NCI-H69 (cell line): ENCODE data around the gene PLCH2.

ENCODE experiments used
- DNase-seq: peaks from one replicate; lab custom pipeline; 2025; lab: John Stamatoyannopoulos, UW

PLCH2 gene

GRCh38 chr1:2462819-2463218 lies 13.3 kb upstream of the PLCH2 start:
- no peak for DNase-seq

- DNase-seq: peak; percentile 60
Measured at GRCh38 chr1:2463396-2463795, 12.7 kb upstream of the PLCH2 start.

DNA sequence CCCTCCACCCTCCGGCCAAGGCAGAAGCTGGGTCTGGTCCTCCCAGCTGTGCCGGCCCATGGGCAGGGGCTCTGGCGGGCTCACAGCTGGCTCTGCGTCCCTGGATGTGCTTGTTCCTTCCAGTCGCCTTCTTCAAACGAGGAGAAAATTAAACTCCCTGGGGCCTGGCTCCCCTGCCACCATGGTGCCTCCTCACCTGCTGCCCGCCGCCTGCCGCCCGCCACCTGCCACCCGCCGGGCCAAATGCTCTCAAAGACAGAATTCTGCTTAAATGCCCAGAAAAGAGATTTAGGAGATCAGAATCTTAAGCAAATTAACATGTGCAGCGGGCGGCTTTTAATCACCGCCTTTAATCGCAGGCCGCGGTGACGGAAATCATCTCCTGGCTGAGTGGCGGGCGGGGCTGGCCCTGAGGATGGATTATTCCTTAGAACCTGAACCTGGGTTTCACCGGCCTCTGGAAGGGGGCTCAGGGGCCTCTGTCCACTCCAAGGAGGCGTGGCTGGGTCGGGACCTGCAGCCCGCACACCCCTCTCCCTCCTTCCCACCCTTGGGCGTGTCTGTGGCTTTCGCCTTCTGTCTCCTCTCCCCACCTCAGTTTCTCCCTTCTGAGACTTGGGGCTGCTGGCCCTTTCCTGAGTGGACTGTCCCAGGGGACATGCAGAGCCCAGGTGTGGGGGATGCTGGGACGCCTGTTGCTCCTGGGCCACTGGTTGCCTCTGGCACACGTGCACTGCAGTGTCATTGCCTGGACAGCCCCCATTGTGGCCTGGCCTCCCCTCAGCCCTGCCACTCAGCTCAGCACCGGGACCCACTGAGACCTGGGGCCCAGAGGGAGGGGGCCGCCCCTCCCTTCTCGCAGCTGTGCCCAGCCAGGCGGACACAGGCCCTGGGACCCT lies 10.5 kb upstream of the PLCH2 start:
- DNase-seq: peak; percentile 55

DNA sequence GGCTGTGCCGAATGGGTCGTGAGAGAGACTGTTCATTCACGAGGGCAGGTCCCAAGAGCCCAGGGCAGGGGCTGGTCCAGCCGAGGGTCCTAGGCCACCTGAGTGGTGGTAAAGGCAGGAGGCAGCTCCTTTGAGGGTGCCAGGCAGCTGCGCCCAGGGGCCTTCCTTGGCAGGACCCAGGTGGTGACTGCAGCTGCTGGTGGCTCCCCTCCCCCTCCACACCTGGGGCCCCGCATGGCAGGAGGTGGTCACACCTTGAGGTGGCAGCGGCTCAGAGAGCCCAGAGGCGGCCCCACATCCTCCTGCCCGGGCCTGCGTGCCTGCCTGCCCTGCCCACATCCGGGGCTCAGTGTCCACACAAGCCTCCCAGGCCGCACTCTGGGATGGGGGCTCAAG lies 9.8 kb upstream of the PLCH2 start:
- DNase-seq: peak; percentile 52

DNA sequence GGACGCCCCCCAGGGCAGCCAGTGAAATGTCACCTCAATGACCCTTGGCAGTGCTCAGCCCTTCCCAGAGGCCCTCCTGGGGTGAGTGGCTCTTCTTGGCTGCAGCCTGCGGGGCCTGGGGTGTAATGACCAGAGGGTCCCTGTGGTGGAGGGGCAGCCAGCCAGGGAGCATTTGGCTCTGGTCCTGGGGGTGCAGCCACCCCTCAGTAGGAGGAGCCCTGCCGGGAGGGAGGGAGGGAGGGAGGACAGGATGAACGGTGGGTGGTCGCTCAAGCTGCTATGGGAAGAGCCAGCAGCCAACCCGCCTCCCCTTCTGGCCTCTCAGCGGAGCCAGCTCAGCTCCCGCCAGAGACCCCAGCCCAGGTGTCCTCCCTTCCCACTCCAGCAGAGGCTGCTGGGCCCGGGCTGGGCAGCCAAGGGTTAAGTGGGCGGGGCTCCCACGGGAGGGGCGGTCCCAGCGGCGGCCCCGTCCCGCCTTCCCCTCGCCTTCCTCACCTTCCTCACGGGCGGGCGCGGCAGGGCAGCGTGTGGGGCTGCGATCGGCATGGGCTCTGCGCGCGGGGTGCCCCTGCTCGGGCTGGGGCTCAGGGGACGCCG lies 9.0 kb upstream of the PLCH2 start:
- DNase-seq: peak; percentile 74

GRCh38 chr1:2468041-2468472 lies 8.0 kb upstream of the PLCH2 start:
- DNase-seq: no peak

GRCh38 chr1:2468540-2468939 lies 7.5 kb upstream of the PLCH2 start:
- DNase-seq: no peak

- DNase-seq: peak; percentile 11
Measured at GRCh38 chr1:2469103-2469940, 6.8 kb upstream of the PLCH2 start.

DNA sequence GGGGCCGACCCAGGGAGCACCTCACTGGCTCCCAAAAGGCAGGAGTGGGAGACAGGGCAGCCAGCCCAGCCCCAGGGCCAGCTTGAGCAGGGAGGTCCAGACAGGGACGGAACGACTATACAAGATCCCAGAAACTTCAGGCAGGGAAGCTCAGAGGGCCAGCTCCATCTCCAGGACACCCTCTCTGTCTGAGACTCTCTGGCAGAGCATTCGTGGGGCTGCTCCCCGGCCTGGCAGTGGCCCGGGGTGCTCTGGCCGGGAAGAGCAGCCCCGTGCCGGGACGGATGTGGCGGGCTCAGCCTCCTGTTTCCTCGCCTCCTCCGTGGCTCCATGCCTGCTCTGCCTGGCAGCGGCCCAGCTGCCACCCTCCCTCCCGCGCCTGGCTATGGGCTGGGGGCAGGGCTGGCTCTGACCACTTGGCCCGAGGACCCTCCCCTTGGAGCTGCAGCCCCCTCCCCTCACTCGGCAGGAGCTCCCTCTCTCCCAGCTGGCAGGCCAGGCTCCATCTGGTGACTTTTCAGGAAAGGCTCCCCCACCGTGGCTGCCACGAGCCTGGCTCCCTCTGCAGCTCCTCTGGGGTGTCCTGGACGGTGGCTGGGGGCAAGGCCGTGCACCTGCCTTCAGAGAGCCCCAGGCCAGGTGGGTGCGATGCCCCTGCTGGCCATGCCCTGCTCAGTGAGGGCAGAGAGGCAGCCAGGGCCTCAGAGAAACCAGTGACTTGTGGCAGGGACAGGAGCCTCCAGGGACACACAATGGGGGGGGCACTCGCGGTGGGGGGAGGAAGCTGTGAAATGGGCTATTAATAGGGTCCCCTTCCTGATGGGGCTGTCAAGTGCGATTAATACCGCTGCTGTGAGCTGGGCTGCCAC lies 5.6 kb upstream of the PLCH2 start:
- peak; percentile 79 for DNase-seq

GRCh38 chr1:2471159-2471471 lies 5.0 kb upstream of the PLCH2 start:
- no peak for DNase-seq

DNA sequence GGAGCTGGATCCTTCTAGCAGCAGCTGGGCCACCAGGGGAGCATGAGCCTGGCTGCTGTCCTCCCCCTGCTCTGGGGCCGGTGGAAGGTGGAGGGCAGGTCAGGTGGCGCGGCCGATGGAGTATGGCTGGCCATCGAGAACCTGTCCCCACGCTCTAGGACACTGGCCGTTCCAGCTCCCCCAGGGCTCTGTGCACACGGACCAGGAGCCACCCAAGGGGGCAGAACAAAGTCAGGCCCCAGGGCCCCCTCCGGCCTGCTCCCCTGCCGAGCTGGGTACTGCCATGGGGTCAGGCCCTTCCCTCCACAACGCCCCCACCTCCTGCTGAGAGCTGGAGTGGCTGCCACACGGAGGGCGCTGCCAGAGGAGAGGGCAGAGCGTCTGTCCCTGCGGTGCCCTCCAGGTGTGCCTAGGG lies 4.5 kb upstream of the PLCH2 start:
- peak; percentile 15 for DNase-seq

- no peak for DNase-seq
Measured at GRCh38 chr1:2472109-2472508, 4.0 kb upstream of the PLCH2 start.

GRCh38 chr1:2472561-2473177 lies 3.4 kb upstream of the PLCH2 start:
- peak; percentile 45 for DNase-seq

GRCh38 chr1:2473198-2473597 lies 2.9 kb upstream of the PLCH2 start:
- no peak for DNase-seq

DNA sequence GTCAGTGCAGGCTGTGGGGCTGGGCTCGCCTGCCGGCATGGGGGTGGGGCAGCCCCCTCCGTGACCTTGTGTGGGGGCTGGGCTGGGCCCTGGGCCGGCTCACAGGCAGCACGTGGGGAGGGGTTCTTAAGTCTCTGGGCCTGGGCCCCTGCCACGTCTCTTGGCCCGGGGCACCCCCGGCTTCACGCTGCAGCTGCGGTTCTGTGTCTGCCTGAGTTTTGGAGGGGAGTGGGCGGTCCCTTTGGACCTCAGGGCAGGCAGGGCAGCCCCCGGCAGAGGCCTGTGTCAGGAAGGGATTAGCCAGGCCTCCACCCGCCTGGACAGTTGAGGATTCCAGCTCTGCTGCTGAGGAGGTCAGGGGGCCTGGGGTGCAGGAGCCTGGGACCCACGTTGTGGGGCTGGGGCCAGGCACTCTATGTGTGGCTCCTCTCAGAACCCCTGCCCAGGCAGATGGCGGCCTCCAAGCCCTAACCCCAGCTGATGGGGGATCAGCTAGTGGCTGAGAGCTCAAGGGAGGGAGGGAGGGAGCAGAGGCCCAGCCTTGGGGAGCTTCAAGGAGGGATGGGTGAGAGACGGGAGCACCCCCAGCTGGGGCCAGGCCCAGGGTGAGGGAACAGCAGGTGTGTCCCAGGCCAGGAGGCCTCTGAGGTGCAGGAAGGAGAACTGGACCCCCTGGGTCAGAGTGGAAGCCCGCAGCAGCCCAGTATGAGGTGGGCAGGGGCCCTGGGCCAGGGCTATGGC lies 1.8 kb upstream of the PLCH2 start:
- no peak for DNase-seq

GRCh38 chr1:2474933-2475371 lies 1.1 kb upstream of the PLCH2 start:
- no peak for DNase-seq

DNA sequence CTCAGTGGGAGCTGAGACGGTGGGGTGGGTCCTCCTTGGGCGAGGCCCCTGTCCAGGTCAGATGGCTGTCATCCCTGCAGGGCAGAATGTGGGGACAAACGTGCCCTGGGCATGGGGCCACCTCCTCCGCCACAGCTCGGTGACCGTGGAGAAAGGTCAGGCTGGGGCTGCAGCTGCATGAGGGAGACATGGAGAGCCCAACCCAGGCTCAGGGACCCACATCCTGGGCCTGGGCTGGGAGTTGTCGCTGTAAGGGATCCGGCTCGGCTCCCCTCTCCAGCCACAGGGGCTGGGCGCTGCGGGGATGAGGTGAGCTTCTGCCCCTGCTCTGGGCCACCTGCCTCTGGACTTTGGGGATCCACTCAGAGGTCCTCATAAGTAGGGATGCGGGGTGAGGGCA lies 518 bp upstream of the PLCH2 start:
- no peak for DNase-seq

DNA sequence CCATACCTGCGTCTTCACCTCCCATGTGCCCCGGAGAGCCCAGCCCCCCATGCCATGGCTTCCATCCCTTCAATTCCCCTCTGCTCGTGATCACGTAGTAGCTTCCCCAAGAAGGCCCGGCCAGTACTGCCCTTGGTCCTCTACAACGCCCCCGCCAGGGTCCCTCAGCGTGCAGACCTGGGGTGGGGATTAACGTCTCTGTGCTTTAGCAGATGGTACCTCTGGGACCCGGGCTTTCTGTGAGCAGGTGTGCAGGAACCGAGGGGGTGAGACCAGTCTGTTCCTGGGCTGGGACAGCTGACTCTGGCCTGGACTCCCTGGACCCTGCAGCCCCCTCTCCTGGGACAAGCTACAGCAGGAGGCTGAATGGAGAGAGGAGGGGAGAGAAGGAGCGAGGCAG lies 1.2 kb downstream of the PLCH2 start:
- DNase-seq: no peak

GRCh38 chr1:2477791-2478499 lies 1.9 kb downstream of the PLCH2 start:
- no peak for DNase-seq

- no peak for DNase-seq
Measured at GRCh38 chr1:2479186-2479585, 3.1 kb downstream of the PLCH2 start.
